Measurements from ENCODE around the gene RHOB. TPM values are rescaled to one million over a fixed set of nuclear protein-coding genes. Genes with fewer than 3 reads are reported as not detected.
A peak's percentile ranks its signal among the peaks of the same experiment; 100 is the strongest.

The RHOB gene
- total RNA-seq, 1 experiment from 2014 or later, result 79.5 TPM

DNA sequence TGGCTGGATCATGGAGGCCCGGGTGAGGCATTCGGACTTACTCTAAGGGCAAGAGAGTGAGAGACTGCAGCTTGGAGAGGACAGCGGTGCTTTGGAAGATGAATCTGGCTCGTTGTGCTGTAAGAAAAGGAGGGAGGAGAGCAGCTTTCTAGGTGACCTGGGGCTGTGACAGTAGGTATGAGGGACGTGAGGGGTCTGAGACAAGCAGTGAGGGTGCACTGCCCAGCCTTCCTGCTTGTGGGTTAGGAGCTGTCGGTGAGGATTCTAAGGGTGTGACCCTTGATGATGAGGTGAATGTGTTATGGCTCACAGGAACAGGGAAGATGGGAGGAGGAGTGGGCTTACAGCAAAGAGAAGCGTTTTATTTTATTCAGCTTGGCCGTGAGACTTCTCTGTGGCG is 27.1 kb upstream of the RHOB start:
- in situ Hi-C loops (cut with HindIII; ENCODE audit: low pct_unique_long_range_greater_than_20kb, low sequenced_read_pairs), result no loop called here
- DNase-seq (ENCODE audit: low read depth, low spot score), result no peak

DNA sequence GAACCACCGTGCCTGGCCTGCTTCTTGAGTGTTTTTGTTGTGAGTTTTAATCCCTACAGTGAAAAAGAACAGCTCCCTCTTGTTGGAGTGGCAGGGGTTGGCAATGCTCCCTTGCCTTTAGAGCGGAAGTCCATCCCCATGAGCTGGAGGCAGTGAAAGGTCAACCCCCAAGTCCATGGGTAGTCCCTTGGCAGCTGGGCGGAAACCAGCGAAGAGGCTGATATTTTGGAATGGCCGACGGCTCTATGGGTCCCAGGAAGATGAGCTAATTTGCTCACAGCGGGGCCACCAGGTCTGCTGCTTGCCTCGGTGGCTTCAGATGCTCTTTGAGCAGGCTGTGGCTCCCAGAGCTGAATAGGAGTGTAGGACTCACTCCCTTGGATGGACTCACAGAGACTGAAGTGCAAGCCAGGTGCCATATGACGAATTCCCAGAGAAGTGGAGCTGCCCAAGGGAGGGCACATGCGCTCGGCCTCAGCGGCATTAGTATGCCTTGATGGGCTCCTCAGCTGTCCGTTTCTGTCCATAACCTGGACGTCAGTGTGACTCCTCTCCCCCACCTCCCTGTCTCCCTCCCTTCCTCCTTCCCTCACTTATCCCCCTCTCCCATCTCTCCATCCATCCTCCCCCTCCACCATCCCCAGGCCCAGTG is 25.4 kb upstream of the RHOB start:
- DNase-seq (ENCODE audit: low read depth, low spot score), result no peak
- in situ Hi-C loops (cut with HindIII; ENCODE audit: low pct_unique_long_range_greater_than_20kb, low sequenced_read_pairs), result no loop called here

DNA sequence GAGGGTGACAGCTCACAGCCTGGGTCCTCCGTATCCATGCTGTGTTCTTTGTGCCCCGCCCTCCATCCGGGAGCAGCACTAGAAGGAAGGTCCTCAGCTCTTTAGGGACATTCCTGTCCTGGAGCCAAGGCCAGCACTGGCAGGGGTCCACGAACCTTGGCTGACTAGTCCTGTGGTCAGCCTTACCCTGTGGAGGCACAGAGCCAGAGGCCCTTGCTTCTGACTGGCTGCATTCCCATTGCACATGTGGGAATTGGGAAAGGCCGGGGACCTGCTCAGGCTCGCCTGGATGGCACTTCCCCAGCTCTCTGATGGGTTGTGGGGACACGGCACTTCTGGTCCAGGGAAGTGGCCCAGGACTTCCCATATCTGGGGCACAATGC is 24.9 kb upstream of the RHOB start:
- DNase-seq (ENCODE audit: low read depth, low spot score), result no peak
- in situ Hi-C loops (cut with HindIII; ENCODE audit: low pct_unique_long_range_greater_than_20kb, low sequenced_read_pairs), result no loop called here

DNA sequence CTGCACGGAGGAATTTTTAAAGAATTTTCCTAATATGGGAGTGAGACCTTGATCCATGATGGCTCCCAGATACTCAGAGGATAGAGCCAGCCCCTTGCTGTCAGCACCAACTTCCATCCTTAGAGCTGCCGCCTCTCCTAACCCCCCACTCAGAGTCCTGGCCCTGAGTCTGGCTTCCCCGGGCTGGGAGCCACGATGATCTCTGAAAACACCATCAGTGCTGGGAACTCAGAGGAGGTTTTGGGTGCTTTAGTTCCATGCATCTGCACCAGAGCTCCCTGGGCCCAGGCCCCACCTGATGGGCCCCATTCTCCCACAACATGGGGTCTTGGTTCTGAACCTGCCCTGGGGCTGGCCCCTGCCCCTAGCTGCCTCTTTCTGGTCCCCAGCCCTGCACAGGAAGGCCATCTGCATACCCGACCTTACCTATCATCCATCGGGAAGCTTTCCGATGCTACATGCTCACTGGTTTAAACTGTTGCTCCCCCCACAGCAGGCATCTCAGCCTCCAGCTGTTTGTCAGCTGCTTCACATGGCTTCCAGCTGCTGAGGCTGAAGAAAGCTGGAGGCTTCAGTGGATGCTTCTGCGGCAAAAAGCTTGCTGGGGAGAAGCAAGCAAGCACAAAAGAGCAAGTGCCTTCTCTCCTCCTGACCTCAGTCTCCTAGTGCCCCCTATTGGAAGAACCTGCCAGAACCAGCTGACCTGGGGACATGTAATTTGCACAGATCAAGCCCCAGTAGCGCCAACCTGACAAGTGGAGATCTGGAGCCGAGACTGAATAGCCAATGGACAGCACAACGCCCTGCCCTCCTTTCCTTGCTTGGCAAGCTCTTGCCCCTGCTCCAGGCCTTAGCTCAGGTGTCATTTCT is 24.2 kb upstream of the RHOB start:
- peak; percentile 58 for DNase-seq (ENCODE audit: low read depth, low spot score)
- in situ Hi-C loops (cut with HindIII; ENCODE audit: low pct_unique_long_range_greater_than_20kb, low sequenced_read_pairs), result no loop called here

DNA sequence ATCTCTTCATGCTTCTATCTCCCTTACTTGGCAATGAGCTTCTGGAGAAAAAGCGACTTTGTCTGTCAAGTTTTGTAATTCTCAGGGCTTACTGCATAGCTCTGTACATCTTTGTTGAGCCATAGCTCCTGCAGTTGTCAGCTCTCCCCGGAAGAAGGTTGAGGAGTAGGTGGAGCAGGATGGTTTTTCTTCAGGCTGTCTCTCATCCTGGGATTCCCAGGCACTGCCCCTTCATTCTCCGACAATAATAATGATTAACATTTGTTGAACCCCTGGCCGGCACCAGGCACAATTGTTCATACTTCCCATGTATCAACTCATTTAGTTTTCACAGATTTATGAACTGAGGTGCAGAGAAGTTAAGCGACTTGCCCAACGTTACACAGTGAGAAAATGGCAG is 23.5 kb upstream of the RHOB start:
- DNase-seq (ENCODE audit: low read depth, low spot score), result no peak
- in situ Hi-C loops (cut with HindIII; ENCODE audit: low pct_unique_long_range_greater_than_20kb, low sequenced_read_pairs), result no loop called here

DNA sequence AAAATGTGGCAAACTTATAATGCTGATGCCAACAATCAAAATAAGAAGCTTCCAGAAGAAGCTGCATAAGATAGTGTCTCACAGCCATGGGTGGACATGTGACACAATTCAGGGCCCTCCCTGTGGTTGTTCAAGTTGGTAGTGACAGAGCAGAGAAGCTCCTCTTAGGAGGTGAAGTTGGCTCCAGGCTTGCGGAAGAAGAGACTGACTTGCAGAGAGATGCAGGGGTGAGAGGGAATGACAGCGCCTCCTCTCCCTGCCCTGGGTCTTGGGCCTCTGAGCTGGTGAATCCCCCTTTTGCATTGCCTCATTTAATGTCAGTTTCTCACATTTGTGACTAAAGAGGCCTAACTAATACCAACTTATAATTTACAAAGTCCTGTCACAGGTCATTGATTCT is 23.0 kb upstream of the RHOB start:
- in situ Hi-C loops (cut with HindIII; ENCODE audit: low pct_unique_long_range_greater_than_20kb, low sequenced_read_pairs), result no loop called here
- no peak for DNase-seq (ENCODE audit: low read depth, low spot score)

DNA sequence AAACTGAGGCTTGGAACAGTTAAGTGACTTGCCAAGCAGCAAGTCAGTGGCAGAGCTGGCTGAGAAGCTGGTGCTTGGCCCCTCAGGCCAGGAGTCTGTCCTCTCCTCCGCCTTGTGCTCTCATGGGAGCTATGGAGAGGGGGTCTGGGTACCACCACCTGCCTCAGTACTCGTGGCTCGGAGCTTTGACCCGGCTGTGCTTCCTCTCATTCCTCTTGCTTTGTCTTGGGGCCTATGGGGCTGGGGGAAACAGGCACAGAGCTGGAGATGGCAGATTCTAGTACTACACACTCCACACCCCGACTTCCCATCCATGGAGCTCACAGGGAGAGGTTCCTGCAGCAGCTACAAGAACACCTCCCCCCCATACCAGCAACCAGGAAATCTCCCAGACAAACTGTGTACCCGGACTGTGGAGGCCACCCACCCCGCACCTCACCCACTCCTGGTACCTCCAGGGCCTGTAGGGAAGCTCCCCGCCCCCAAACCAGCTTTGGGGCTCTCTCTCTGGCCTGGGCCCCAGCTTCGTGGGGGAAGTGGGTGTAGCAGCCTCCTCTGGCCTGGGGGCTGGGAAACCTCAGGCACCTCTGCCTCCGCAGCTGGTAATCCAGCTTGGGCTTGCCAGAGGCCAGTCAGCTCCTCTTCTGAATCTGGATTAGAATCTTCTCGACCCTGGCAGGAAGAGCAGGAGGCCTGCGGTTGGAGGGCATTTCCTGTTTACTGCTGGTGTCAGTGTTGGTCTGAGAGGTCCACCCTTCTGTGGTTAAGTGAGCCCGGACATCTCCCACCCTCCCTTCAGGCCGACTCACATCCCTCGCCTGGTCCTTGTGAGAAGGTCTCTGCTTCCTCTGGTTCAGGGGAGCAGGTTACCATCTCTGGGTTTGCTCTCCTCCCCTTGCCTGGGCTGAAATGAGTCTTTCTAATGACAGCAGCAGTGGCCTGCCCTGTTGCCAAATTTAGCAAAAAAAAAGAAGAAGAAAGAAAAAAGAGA is 22.3 kb upstream of the RHOB start:
- in situ Hi-C loops (cut with HindIII; ENCODE audit: low pct_unique_long_range_greater_than_20kb, low sequenced_read_pairs), result no loop called here
- peak; percentile 40 for DNase-seq (ENCODE audit: low read depth, low spot score)

DNA sequence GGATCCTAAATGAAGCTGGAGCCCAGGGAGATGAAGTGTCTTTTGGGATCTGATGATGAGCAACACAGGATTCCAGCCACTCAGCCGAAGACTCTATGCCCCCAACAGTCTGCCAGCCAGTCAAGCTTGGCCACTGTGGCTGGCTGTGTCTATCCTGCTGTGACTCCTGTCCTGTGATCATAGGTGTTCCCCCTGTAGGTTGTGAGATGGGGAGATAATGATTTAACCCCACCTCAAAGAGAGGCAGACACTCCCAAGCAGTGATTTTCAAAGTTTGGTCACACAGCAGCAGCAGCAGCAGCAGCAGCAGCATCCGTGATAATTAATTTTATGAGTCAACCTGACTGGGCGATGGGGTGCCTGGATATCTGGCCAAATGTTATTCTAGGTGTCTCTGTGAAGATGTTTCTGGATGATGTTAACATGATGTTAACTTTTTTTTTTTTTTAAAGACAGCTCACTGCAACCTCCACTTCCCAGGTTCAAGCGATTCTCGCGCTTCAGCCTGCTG is 21.4 kb upstream of the RHOB start:
- in situ Hi-C loops (cut with HindIII; ENCODE audit: low pct_unique_long_range_greater_than_20kb, low sequenced_read_pairs), result no loop called here
- no peak for DNase-seq (ENCODE audit: low read depth, low spot score)

DNA sequence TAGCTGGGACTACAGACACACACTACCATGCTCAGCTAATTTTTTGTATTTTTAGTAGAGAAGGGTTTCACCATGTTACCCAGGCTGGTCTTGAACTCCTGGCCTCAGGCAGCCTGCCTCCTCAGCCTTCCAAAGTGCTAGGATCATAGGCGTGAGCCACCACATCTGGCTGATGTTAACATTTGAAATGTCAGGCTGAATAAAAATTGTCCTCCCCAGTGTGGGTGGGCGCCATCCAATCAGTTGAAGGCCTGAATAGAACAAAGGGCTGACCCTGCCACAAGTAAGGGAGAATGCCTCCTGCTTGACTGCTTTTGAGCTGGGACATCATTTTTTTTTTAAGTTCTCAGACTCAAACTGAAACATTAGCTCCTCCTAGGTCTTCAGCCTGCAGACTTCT is 21.0 kb upstream of the RHOB start:
- in situ Hi-C loops (cut with HindIII; ENCODE audit: low pct_unique_long_range_greater_than_20kb, low sequenced_read_pairs), result no loop called here
- DNase-seq (ENCODE audit: low read depth, low spot score), result no peak

DNA sequence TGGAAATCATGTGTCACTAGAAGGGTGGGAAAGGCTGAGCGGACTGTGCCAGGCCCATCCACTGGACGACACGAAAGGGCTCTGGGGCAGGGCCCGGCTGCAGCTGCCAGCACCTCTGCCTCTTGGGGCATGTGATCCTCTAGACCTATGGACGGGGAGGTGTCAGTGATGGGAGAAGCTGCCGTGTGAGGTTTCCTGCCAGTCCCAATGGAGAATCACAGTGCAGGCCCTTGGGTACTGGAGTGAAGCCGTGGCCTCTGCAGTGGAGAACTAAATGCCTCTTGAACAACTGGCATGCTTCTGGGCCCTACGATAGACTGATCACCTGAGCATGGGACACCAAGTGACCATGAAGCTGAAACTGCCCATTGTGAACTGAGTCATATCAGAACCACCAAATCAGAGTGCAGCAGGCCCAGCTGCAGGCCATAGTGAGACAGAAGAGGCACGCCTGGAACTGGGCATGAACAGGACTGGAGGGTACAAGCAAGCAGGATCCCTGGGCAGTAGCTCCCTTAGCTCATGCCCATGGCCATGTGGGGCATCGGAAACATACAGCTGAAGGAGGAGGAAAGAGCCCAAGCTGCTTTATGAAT is 18.8 kb upstream of the RHOB start:
- no peak for DNase-seq (ENCODE audit: low read depth, low spot score)
- in situ Hi-C loops (cut with HindIII; ENCODE audit: low pct_unique_long_range_greater_than_20kb, low sequenced_read_pairs), result no loop called here

DNA sequence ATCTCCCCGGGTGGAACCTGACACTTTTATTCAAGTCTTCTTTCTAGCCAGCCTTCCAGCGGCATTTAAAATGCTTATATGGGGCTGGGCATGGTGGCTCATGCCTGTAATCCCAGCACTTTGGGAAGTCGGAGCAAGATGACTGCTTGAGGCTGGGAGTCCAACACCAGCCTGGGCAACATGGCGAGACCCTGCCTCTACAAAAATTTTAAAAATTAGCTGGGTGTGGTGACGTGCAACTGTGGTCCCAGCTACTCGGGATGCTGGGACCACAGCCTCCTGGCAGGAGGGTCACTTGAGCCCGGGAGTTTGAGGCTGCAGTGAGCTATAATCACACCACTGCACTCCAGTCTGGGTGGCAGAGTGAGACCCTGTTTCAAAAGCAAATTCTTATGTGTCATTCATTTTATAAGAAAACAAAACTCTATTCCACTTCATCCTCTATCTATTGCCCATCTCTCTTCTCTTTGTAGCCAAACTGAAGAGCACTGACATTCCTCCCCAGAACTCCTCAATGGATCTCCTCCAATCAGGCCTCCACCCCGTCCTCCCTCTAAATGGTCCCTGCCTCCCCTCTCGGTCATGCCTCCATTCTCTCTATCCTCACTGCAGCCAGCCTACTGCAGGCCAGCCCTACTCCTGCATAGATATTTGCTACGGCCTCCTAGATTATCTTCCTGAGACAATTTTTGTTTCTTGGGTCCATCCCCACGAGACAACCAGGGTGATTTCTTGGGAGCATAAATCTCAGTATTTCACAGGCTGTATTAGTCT is 18.0 kb upstream of the RHOB start:
- DNase-seq (ENCODE audit: low read depth, low spot score), result no peak
- in situ Hi-C loops (cut with HindIII; ENCODE audit: low pct_unique_long_range_greater_than_20kb, low sequenced_read_pairs), result no loop called here

DNA sequence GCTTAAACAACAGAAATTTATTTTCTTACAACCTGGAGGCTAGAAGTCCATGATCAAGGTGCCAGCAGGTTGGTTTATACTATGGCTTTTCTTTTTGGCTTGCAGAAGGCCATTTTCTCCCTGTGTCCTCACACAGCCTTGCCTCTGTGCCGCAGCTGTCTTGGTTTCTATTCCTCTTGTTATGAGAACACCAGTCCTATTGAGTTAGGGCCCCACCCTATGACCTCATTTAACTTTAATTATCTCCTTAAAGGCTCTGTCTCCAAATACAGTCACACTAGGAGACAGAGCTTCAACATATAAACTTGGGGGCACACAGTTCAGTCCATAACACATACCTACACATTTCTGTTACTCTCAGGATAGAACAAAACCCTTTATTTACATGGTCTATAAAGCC is 17.3 kb upstream of the RHOB start:
- DNase-seq (ENCODE audit: low read depth, low spot score), result peak; percentile 52
- in situ Hi-C loops (cut with HindIII; ENCODE audit: low pct_unique_long_range_greater_than_20kb, low sequenced_read_pairs), result no loop called here

DNA sequence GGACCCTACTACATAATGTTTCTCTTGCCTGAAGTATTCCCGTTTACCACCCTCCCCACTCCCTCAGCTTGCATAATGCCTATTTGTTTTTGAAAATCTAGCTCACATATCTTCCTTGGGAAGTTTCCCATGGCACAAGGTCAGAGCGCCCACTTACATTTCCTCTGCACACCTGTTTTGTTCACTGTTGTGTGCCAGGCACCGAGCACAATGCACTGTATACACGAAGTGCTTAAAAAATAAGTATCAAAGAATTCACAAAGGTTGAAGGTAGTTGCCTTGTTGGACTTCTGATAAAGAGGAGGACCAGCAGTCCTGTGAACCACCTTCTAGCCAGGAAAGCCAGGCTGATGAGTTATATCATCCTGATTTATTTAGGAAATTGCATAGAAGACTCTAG is 16.8 kb upstream of the RHOB start:
- in situ Hi-C loops (cut with HindIII; ENCODE audit: low pct_unique_long_range_greater_than_20kb, low sequenced_read_pairs), result no loop called here
- no peak for DNase-seq (ENCODE audit: low read depth, low spot score)

DNA sequence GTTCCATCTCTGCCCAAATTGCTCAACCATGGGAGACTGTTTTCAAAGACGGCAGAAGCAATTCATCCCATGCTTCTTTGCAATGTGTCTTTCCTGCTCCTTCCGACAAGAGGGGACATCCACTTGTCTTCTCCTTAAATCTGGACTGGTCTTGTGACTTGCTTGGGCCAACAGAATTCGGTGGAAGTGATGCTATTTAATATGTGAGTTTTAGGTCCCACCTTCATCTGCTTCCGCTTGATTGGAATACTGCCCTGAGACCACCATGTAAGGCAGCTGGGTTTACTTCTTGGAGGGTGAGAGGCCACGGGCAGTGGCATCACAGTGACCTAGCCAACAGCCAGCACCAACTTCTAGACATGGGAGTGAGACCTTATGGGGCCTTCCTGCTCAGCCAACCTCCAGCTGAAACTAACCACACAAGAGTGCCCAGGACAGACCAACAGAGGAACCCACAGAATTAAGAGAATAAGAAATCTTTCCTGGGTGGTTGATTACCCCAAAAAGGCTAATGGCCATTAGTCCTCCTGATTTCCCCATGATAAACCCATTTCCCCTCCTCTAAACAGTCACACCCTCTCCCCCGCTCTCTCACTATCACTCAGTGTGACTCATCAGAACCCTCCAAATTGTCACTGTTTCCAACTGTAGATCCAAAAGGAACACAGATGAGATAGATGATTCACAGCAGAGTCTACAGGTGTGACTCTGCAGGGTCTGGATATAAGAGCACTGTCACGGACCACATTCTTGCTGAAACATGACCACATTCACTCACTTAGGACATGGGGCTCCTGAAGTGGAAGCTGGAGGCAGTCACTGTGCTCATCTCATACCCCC is 16.2 kb upstream of the RHOB start:
- DNase-seq (ENCODE audit: low read depth, low spot score), result no peak
- in situ Hi-C loops (cut with HindIII; ENCODE audit: low pct_unique_long_range_greater_than_20kb, low sequenced_read_pairs), result no loop called here

DNA sequence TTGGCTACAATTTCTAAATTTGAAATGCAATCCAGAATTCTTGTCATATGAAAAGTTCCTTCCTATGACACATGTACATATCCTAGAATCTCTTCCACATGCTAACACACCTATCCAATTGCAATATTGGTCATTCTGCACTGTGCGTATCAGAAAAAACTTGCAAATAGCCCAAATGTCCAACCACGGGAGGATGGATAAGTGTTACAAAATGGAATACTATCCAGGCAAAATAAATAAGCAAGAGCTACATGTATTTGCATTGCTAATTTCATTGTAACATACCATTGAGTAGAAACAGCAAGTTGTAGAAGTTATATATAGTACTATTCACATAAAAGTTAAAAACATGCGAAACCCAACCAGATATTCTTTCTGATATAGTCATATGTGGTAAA is 15.6 kb upstream of the RHOB start:
- no peak for DNase-seq (ENCODE audit: low read depth, low spot score)
- in situ Hi-C loops (cut with HindIII; ENCODE audit: low pct_unique_long_range_greater_than_20kb, low sequenced_read_pairs), result no loop called here

DNA sequence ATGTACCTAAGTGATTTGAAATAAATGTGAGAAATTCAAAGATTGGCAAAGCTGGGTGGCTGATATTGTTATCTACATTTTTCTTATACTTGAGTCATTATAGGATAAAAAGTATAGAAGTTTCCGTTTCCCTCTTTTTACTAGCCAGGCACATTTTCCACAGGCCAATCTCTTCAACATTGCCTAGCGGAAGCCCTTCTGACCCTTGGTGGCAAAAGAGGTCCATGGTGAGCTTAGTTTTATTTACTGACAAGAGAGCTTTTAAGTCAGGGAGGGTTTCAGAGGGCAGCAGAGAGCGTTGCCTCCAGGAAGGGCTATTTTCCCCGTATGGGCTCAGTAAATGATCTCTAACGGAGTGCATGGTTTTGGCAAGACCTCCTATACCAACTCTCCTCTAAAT is 15.1 kb upstream of the RHOB start:
- no peak for DNase-seq (ENCODE audit: low read depth, low spot score)
- in situ Hi-C loops (cut with HindIII; ENCODE audit: low pct_unique_long_range_greater_than_20kb, low sequenced_read_pairs), result no loop called here

All from SK-MEL-5 (cell line).